HL-60 (cell line): ENCODE results near the gene MKRN2.
A peak's percentile ranks its signal among the peaks of the same experiment; 100 is the strongest.

Experiments used
- POLR2AphosphoS5 ChIP-seq: IDR thresholded peaks from 2 replicates; pipeline ENCODE4 v1.6.1; 2012; ENCODE audit warnings: low read depth
- TF ChIP-seq, protein P1 (sequence below): IDR thresholded peaks from one replicate; pipeline ENCODE4 v1.5.1; 2011; ENCODE audit warnings: low read length, control low read depth, inconsistent platforms; ENCODE audit not compliant: insufficient read depth
- TF ChIP-seq, protein P2 (sequence below): IDR thresholded peaks from 2 replicates; pipeline ENCODE4 v1.6.1; 2012; ENCODE audit warnings: low read depth; ENCODE audit not compliant: insufficient replicate concordance

- TF ChIP-seq, protein P1, sequence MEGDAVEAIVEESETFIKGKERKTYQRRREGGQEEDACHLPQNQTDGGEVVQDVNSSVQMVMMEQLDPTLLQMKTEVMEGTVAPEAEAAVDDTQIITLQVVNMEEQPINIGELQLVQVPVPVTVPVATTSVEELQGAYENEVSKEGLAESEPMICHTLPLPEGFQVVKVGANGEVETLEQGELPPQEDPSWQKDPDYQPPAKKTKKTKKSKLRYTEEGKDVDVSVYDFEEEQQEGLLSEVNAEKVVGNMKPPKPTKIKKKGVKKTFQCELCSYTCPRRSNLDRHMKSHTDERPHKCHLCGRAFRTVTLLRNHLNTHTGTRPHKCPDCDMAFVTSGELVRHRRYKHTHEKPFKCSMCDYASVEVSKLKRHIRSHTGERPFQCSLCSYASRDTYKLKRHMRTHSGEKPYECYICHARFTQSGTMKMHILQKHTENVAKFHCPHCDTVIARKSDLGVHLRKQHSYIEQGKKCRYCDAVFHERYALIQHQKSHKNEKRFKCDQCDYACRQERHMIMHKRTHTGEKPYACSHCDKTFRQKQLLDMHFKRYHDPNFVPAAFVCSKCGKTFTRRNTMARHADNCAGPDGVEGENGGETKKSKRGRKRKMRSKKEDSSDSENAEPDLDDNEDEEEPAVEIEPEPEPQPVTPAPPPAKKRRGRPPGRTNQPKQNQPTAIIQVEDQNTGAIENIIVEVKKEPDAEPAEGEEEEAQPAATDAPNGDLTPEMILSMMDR = no peak
- TF ChIP-seq POLR2AphosphoS5 = peak; percentile 95
- TF ChIP-seq, protein P2, sequence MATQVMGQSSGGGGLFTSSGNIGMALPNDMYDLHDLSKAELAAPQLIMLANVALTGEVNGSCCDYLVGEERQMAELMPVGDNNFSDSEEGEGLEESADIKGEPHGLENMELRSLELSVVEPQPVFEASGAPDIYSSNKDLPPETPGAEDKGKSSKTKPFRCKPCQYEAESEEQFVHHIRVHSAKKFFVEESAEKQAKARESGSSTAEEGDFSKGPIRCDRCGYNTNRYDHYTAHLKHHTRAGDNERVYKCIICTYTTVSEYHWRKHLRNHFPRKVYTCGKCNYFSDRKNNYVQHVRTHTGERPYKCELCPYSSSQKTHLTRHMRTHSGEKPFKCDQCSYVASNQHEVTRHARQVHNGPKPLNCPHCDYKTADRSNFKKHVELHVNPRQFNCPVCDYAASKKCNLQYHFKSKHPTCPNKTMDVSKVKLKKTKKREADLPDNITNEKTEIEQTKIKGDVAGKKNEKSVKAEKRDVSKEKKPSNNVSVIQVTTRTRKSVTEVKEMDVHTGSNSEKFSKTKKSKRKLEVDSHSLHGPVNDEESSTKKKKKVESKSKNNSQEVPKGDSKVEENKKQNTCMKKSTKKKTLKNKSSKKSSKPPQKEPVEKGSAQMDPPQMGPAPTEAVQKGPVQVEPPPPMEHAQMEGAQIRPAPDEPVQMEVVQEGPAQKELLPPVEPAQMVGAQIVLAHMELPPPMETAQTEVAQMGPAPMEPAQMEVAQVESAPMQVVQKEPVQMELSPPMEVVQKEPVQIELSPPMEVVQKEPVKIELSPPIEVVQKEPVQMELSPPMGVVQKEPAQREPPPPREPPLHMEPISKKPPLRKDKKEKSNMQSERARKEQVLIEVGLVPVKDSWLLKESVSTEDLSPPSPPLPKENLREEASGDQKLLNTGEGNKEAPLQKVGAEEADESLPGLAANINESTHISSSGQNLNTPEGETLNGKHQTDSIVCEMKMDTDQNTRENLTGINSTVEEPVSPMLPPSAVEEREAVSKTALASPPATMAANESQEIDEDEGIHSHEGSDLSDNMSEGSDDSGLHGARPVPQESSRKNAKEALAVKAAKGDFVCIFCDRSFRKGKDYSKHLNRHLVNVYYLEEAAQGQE = peak; percentile 71
Observed at GRCh38 chr3:12556690-12557472, at the start of gene MKRN2.
